Measurements from ENCODE around the gene CDC25C. TPM values are rescaled to one million over a fixed set of nuclear protein-coding genes. Genes with fewer than 3 reads are reported as not detected.

CDC25C gene
- total and polyA plus RNA-seq, 9 of the 15 experiments (the other 6 are each of a cell fraction or from before 2014, with no cell fraction given), result 19.1 to 63.7 (median 31.9) TPM

GRCh38 chr5:138337685-138338410 is 6.2 kb upstream of the CDC25C start, which contains the start of gene FAM53C (continued):
- TF ChIP-seq, protein P1, sequence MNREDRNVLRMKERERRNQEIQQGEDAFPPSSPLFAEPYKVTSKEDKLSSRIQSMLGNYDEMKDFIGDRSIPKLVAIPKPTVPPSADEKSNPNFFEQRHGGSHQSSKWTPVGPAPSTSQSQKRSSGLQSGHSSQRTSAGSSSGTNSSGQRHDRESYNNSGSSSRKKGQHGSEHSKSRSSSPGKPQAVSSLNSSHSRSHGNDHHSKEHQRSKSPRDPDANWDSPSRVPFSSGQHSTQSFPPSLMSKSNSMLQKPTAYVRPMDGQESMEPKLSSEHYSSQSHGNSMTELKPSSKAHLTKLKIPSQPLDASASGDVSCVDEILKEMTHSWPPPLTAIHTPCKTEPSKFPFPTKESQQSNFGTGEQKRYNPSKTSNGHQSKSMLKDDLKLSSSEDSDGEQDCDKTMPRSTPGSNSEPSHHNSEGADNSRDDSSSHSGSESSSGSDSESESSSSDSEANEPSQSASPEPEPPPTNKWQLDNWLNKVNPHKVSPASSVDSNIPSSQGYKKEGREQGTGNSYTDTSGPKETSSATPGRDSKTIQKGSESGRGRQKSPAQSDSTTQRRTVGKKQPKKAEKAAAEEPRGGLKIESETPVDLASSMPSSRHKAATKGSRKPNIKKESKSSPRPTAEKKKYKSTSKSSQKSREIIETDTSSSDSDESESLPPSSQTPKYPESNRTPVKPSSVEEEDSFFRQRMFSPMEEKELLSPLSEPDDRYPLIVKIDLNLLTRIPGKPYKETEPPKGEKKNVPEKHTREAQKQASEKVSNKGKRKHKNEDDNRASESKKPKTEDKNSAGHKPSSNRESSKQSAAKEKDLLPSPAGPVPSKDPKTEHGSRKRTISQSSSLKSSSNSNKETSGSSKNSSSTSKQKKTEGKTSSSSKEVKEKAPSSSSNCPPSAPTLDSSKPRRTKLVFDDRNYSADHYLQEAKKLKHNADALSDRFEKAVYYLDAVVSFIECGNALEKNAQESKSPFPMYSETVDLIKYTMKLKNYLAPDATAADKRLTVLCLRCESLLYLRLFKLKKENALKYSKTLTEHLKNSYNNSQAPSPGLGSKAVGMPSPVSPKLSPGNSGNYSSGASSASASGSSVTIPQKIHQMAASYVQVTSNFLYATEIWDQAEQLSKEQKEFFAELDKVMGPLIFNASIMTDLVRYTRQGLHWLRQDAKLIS (CRISPR knock-in tag; IDR thresholded peaks at IDR 0.05), result peak; percentile 93
- TF ChIP-seq SRSF3 (IDR thresholded peaks at IDR 0.05; ENCODE audit: insufficient read depth, low read length), result 0 out of 2 replicates have a peak, but pooled peaks have one; percentile 20
- TF ChIP-seq KAT7 (CRISPR knock-in tag; IDR thresholded peaks at IDR 0.05; ENCODE audit: borderline replicate concordance), result 0 out of 2 replicates have a peak, but pooled peaks have one; percentile 81
- peak; percentile 21; the same call in 1 of the 2 replicates for TF ChIP-seq PHB (CRISPR knock-in tag; IDR thresholded peaks at IDR 0.05)
- TF ChIP-seq CTCFL (IDR thresholded peaks at IDR 0.05; ENCODE audit: borderline replicate concordance, insufficient read depth, low read depth, low read length, poor library complexity, severe bottlenecking), result no peak
- TF ChIP-seq, protein P2, sequence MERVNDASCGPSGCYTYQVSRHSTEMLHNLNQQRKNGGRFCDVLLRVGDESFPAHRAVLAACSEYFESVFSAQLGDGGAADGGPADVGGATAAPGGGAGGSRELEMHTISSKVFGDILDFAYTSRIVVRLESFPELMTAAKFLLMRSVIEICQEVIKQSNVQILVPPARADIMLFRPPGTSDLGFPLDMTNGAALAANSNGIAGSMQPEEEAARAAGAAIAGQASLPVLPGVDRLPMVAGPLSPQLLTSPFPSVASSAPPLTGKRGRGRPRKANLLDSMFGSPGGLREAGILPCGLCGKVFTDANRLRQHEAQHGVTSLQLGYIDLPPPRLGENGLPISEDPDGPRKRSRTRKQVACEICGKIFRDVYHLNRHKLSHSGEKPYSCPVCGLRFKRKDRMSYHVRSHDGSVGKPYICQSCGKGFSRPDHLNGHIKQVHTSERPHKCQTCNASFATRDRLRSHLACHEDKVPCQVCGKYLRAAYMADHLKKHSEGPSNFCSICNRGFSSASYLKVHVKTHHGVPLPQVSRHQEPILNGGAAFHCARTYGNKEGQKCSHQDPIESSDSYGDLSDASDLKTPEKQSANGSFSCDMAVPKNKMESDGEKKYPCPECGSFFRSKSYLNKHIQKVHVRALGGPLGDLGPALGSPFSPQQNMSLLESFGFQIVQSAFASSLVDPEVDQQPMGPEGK (CRISPR knock-in tag; IDR thresholded peaks at IDR 0.05; ENCODE audit: borderline replicate concordance), result no peak
- no peak for TF ChIP-seq NFIX (CRISPR knock-in tag; IDR thresholded peaks at IDR 0.05; ENCODE audit: low read depth)
- no peak for TF ChIP-seq ZNF224 (CRISPR knock-in tag; IDR thresholded peaks at IDR 0.05)
- TF ChIP-seq U2AF2 (optimal IDR thresholded peaks at IDR 0.05; ENCODE audit: low read depth, low read length), result no peak
- no peak for TF ChIP-seq USF2 (CRISPR knock-in tag; IDR thresholded peaks at IDR 0.05)
- peak; percentile 69 for TF ChIP-seq NFIC (IDR thresholded peaks at IDR 0.05)
- no peak for TF ChIP-seq CC2D1A (IDR thresholded peaks at IDR 0.05)
- no peak for TF ChIP-seq STAT5A (IDR thresholded peaks at IDR 0.05; ENCODE audit: borderline replicate concordance, low read length)
- TF ChIP-seq SPI1 (IDR thresholded peaks at IDR 0.05; ENCODE audit: borderline replicate concordance, low read depth, low read length), result no peak
- no peak; the same call in 1 of the 2 replicates for TF ChIP-seq FOSL1 (tag; conservative IDR thresholded peaks at IDR 0.05)
- no peak; the same call in 1 of the 2 replicates for TF ChIP-seq LARP7 (IDR thresholded peaks at IDR 0.05)
- no peak for TF ChIP-seq GABPB2 (CRISPR knock-in tag; conservative IDR thresholded peaks at IDR 0.05)
- peak; percentile 87 to 88; a peak in 3 of 4 replicates for TF ChIP-seq SIN3A (IDR thresholded peaks at IDR 0.05; ENCODE audit: borderline replicate concordance in 2 of 2, control insufficient read depth in 1 of 2, low read depth in 2 of 2, low read length in 2 of 2)
- no peak for TF ChIP-seq PPARD (CRISPR knock-in tag; IDR thresholded peaks at IDR 0.05)

All from K562 (cell line).